ENCODE results near the gene ZNF775.

ZNF775 gene

GRCh38 chr7:150411606-150412005 lies 32.5 kb downstream of the ZNF775 start:
- Mint-ChIP-seq H3K9me3 (no peaks in the 10 kb centered on the region), H3K4me1 (ENCODE audit: low read depth) (peaks cover 11% of the 10 kb centered on the region), H3K27me3 (ENCODE audit: low read depth) (no peaks in the 10 kb centered on the region), H3K4me3 (no peak overlapping the region), H3K36me3 (ENCODE audit: low read depth) (peaks cover 18% of the 10 kb centered on the region), H3K27ac (no peak overlapping the region)

- Mint-ChIP-seq H3K4me3 (no peak overlapping the region), H3K4me1 (ENCODE audit: low read depth) (peaks cover 8% of the 10 kb centered on the region), H3K36me3 (ENCODE audit: low read depth) (peaks cover 17% of the 10 kb centered on the region), H3K9me3 (no peaks in the 10 kb centered on the region), H3K27ac (no peak overlapping the region), H3K27me3 (ENCODE audit: low read depth) (no peaks in the 10 kb centered on the region)
Measured at GRCh38 chr7:150412016-150412415, 32.9 kb downstream of the ZNF775 start.

GRCh38 chr7:150412518-150413488 lies 33.7 kb downstream of the ZNF775 start:
- Mint-ChIP-seq H3K4me3 (no peak overlapping the region), H3K36me3 (ENCODE audit: low read depth) (peaks cover 15% of the 10 kb centered on the region), H3K4me1 (ENCODE audit: low read depth) (peaks cover 6% of the 10 kb centered on the region), H3K27ac (no peak overlapping the region), H3K9me3 (no peaks in the 10 kb centered on the region), H3K27me3 (ENCODE audit: low read depth) (no peaks in the 10 kb centered on the region)

- H3K36me3 Mint-ChIP-seq (ENCODE audit: low read depth): peaks cover 13% of the 10 kb centered on the region
Measured at GRCh38 chr7:150413640-150414081, 34.5 kb downstream of the ZNF775 start.

GRCh38 chr7:150415161-150416153 lies 36.3 kb downstream of the ZNF775 start:
- Mint-ChIP-seq H3K4me1 (ENCODE audit: low read depth) (peaks cover 4% of the 10 kb centered on the region), H3K9me3 (no peaks in the 10 kb centered on the region), H3K27me3 (ENCODE audit: low read depth) (peaks cover 4% of the 10 kb centered on the region), H3K36me3 (ENCODE audit: low read depth) (peaks cover 10% of the 10 kb centered on the region), H3K4me3 (no peak overlapping the region), H3K27ac (no peak overlapping the region)

More at GRCh38 chr7:150413640-150414081, 34.5 kb downstream of the ZNF775 start:
- Mint-ChIP-seq H3K27ac (no peak overlapping the region), H3K4me3 (no peak overlapping the region), H3K9me3 (no peaks in the 10 kb centered on the region), H3K4me1 (ENCODE audit: low read depth) (peaks cover 5% of the 10 kb centered on the region), H3K27me3 (ENCODE audit: low read depth) (no peaks in the 10 kb centered on the region)

GRCh38 chr7:150417239-150417638 lies 38.1 kb downstream of the ZNF775 start:
- Mint-ChIP-seq H3K4me3 (no peak overlapping the region), H3K27ac (no peak overlapping the region), H3K36me3 (ENCODE audit: low read depth) (peaks cover 6% of the 10 kb centered on the region), H3K4me1 (ENCODE audit: low read depth) (peaks cover 9% of the 10 kb centered on the region), H3K9me3 (no peaks in the 10 kb centered on the region), H3K27me3 (ENCODE audit: low read depth) (peaks cover 10% of the 10 kb centered on the region)

- no peak overlapping the region for H3K27ac Mint-ChIP-seq
- H3K9me3 Mint-ChIP-seq: no peaks in the 10 kb centered on the region
- peaks cover 6% of the 10 kb centered on the region for H3K36me3 Mint-ChIP-seq (ENCODE audit: low read depth)
- H3K27me3 Mint-ChIP-seq (ENCODE audit: low read depth): peaks cover 10% of the 10 kb centered on the region
- H3K4me3 Mint-ChIP-seq: no peak overlapping the region
- H3K4me1 Mint-ChIP-seq (ENCODE audit: low read depth): peaks cover 9% of the 10 kb centered on the region
Measured at GRCh38 chr7:150417863-150418262, 38.7 kb downstream of the ZNF775 start.

- Mint-ChIP-seq H3K27ac (no peak overlapping the region), H3K27me3 (ENCODE audit: low read depth) (peaks cover 10% of the 10 kb centered on the region), H3K36me3 (ENCODE audit: low read depth) (peaks cover 5% of the 10 kb centered on the region), H3K4me1 (ENCODE audit: low read depth) (peaks cover 9% of the 10 kb centered on the region), H3K4me3 (no peak overlapping the region), H3K9me3 (no peaks in the 10 kb centered on the region)
Measured at GRCh38 chr7:150420242-150420641, 41.1 kb downstream of the ZNF775 start.

- no peaks in the 10 kb centered on the region for H3K9me3 Mint-ChIP-seq
- H3K4me1 Mint-ChIP-seq (ENCODE audit: low read depth): peaks cover 9% of the 10 kb centered on the region
- peaks cover 5% of the 10 kb centered on the region for H3K36me3 Mint-ChIP-seq (ENCODE audit: low read depth)
- peaks cover 10% of the 10 kb centered on the region for H3K27me3 Mint-ChIP-seq (ENCODE audit: low read depth)
- H3K27ac Mint-ChIP-seq: peak overlapping the region; percentile 37
- no peak overlapping the region for H3K4me3 Mint-ChIP-seq
Measured at GRCh38 chr7:150420987-150421674, 42.0 kb downstream of the ZNF775 start.

GRCh38 chr7:150421831-150422230 lies 42.7 kb downstream of the ZNF775 start:
- Mint-ChIP-seq H3K4me3 (no peak overlapping the region), H3K4me1 (ENCODE audit: low read depth) (peaks cover 9% of the 10 kb centered on the region), H3K9me3 (no peaks in the 10 kb centered on the region), H3K27ac (no peak overlapping the region), H3K27me3 (ENCODE audit: low read depth) (peaks cover 10% of the 10 kb centered on the region), H3K36me3 (ENCODE audit: low read depth) (peaks cover 5% of the 10 kb centered on the region)

GRCh38 chr7:150425670-150426069 lies 46.5 kb downstream of the ZNF775 start:
- peaks cover 4% of the 10 kb centered on the region for H3K27me3 Mint-ChIP-seq (ENCODE audit: low read depth)
- peaks cover 3% of the 10 kb centered on the region for H3K36me3 Mint-ChIP-seq (ENCODE audit: low read depth)
- H3K4me1 Mint-ChIP-seq (ENCODE audit: low read depth): peaks cover 12% of the 10 kb centered on the region
- no peaks in the 10 kb centered on the region for H3K9me3 Mint-ChIP-seq
- H3K27ac Mint-ChIP-seq: no peak overlapping the region
- H3K4me3 Mint-ChIP-seq: no peak overlapping the region

GRCh38 chr7:150428671-150429451 lies 49.7 kb downstream of the ZNF775 start:
- H3K27me3 Mint-ChIP-seq (ENCODE audit: low read depth): no peaks in the 10 kb centered on the region
- peaks cover 20% of the 10 kb centered on the region for H3K4me1 Mint-ChIP-seq (ENCODE audit: low read depth)
- H3K4me3 Mint-ChIP-seq: no peak overlapping the region
- peaks cover 1% of the 10 kb centered on the region for H3K36me3 Mint-ChIP-seq (ENCODE audit: low read depth)
- no peaks in the 10 kb centered on the region for H3K9me3 Mint-ChIP-seq
- no peak overlapping the region for H3K27ac Mint-ChIP-seq

GRCh38 chr7:150429699-150430098 lies 50.6 kb downstream of the ZNF775 start:
- Mint-ChIP-seq H3K36me3 (ENCODE audit: low read depth) (peaks cover 1% of the 10 kb centered on the region), H3K9me3 (no peaks in the 10 kb centered on the region), H3K4me3 (no peak overlapping the region)

More at GRCh38 chr7:150429699-150430098, 50.6 kb downstream of the ZNF775 start:
- Mint-ChIP-seq H3K27ac (no peak overlapping the region), H3K27me3 (ENCODE audit: low read depth) (no peaks in the 10 kb centered on the region), H3K4me1 (ENCODE audit: low read depth) (peaks cover 24% of the 10 kb centered on the region)
